NT2/D1 (cell line): ENCODE measurements around the gene PPIL3.

Experiments used
- YY1 ChIP-seq: IDR thresholded peaks from 2 replicates; pipeline ENCODE4 v1.6.1; 2011; ENCODE audit not compliant: insufficient read length, insufficient read depth
- ZNF274 ChIP-seq: IDR thresholded peaks from 2 replicates; pipeline ENCODE4 v1.6.1; 2011; ENCODE audit warnings: mild to moderate bottlenecking, low read depth, low read length

DNA sequence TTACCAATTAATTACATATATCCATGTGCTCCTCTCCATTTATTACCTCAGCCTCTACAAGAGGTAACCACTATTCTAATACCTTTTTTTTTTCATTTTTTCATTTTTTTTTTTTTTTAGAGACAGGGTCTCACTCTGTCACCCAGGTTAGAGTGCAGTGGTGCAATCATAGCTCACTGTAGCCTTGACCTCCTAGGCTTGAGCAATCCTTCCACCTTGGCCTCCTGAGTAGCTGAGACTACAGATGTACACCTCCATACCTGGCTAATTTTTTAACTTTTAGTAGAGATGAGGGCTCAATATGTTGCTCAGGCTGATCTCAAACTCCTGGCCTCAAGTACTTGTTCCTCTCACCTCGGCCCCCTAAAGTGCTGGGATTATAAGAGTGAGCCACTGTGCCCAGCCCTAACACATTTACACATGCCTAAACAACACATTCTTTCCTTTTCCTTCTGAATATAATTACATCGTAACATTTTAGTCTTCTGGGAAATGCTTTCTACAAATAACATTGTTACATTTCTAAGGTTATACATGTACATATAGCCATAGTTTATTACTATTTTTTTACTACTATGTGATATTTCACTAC lies 10.5 kb downstream of the PPIL3 start:
- TF ChIP-seq ZNF274 (no peak), YY1 (no peak)
